ENCODE results near the gene PIKFYVE.

DNA sequence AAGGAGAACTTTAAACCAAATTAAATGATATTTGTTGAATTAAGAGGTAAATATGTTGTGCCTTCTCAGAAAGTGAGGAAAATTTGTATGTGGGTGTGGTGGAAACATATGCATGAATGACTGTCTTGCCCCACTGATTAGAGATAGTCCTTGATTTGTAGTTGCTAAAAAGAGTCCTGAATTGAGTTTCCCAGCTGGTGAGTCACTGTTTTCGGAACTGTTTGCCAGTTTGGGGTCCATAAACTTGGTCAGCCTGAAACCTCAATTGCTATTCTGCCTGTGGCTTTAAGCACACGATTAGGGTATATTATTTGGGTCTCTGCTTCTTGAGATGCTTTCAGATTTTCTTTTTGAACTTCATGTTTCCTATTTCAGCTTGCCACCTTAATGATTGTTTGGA lies 53.3 kb downstream of the PIKFYVE start:
- TF ChIP-seq POLR2A (IDR thresholded peaks at IDR 0.05) (no peak), POLR2AphosphoS5 (IDR thresholded peaks at IDR 0.05) (no peak)
- TF ChIP-seq, protein P1, sequence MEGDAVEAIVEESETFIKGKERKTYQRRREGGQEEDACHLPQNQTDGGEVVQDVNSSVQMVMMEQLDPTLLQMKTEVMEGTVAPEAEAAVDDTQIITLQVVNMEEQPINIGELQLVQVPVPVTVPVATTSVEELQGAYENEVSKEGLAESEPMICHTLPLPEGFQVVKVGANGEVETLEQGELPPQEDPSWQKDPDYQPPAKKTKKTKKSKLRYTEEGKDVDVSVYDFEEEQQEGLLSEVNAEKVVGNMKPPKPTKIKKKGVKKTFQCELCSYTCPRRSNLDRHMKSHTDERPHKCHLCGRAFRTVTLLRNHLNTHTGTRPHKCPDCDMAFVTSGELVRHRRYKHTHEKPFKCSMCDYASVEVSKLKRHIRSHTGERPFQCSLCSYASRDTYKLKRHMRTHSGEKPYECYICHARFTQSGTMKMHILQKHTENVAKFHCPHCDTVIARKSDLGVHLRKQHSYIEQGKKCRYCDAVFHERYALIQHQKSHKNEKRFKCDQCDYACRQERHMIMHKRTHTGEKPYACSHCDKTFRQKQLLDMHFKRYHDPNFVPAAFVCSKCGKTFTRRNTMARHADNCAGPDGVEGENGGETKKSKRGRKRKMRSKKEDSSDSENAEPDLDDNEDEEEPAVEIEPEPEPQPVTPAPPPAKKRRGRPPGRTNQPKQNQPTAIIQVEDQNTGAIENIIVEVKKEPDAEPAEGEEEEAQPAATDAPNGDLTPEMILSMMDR (IDR thresholded peaks at IDR 0.05) = no peak

Data from breast epithelium (tissue), 3 donors.